Neural crest cell (in vitro differentiated cells): Measurements from ENCODE around the gene NUP160. TPM values are rescaled to one million over a fixed set of nuclear protein-coding genes. Genes with fewer than 3 reads are reported as not detected.

Experiments
- DNase-seq: peaks from one replicate; pipeline ENCODE4 v3.0.0; 2021; ENCODE audit warnings: low read depth, mixed read lengths, low spot score
- H3K27ac Mint-ChIP-seq: one replicate; pipeline ENCODE4 v1.8.0; 2021; ENCODE audit warnings: mild to moderate bottlenecking, mixed read lengths; ENCODE audit not compliant: unreplicated experiment
- H3K27me3 Mint-ChIP-seq: 2 replicates; pipeline ENCODE4 v1.8.0; 2021; ENCODE audit warnings: low read depth, mild to moderate bottlenecking, mixed read lengths
- H3K36me3 Mint-ChIP-seq: 2 replicates; pipeline ENCODE4 v1.8.0; 2021; ENCODE audit warnings: low read depth, mild to moderate bottlenecking, mixed read lengths
- H3K4me1 Mint-ChIP-seq: 2 replicates; pipeline ENCODE4 v1.8.0; 2021; ENCODE audit warnings: mixed read lengths
- H3K4me3 Mint-ChIP-seq: one replicate; pipeline ENCODE4 v1.8.0; 2021; ENCODE audit warnings: mild to moderate bottlenecking, mixed read lengths
- H3K9me3 Mint-ChIP-seq: 2 replicates; pipeline ENCODE4 v1.8.0; 2021; ENCODE audit warnings: mixed read lengths
- total RNA-seq: library from RNA; stranded (reverse); gene quantifications from 2 replicates; pipeline ENCODE4 v1.2.1, GENCODE V29; 2021
- TF ChIP-seq, protein P1 (sequence below): fragments of 200-600 bp; sonication (generic); conservative IDR thresholded peaks from 2 replicates; pipeline ENCODE4 v1.5.0; 2021; ENCODE audit warnings: antibody characterized with exemption, mild to moderate bottlenecking

Gene NUP160
- total RNA-seq, 1 donor from 2014 or later: 92.9 TPM

DNA sequence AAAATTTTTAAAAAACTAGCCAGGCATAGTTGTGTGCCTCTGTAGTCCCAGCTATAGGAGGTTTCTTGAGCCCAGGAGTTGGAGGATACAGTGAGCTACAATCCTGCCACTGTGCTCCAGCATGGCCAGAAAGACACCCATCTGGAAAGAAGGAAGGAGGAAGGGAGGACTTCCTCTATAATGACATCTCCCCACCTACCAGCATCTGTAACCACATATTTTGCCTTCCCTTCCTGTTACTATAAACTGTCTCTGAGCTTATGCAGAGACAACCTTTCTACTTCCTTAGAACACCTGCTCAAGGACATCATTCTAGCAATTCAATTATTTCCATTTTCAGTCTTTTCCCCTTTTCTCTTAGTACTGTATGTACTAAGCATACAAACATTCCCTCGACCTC lies 2.2 kb upstream of the NUP160 start:
- H3K27ac Mint-ChIP-seq: no peak overlapping the region
- no peak for DNase-seq
- peak overlapping the region; percentile 69 for H3K4me3 Mint-ChIP-seq

GRCh38 chr11:47848700-47849155 lies 578 bp upstream of the NUP160 start:
- peak overlapping the region; percentile 100 for H3K4me3 Mint-ChIP-seq
- H3K27me3 Mint-ChIP-seq: no peaks in the 10 kb centered on the region
- TF ChIP-seq, protein P1, sequence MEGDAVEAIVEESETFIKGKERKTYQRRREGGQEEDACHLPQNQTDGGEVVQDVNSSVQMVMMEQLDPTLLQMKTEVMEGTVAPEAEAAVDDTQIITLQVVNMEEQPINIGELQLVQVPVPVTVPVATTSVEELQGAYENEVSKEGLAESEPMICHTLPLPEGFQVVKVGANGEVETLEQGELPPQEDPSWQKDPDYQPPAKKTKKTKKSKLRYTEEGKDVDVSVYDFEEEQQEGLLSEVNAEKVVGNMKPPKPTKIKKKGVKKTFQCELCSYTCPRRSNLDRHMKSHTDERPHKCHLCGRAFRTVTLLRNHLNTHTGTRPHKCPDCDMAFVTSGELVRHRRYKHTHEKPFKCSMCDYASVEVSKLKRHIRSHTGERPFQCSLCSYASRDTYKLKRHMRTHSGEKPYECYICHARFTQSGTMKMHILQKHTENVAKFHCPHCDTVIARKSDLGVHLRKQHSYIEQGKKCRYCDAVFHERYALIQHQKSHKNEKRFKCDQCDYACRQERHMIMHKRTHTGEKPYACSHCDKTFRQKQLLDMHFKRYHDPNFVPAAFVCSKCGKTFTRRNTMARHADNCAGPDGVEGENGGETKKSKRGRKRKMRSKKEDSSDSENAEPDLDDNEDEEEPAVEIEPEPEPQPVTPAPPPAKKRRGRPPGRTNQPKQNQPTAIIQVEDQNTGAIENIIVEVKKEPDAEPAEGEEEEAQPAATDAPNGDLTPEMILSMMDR: peak; percentile 4
- H3K36me3 Mint-ChIP-seq: peaks cover 13% of the 10 kb centered on the region
- peak overlapping the region; percentile 100 for H3K27ac Mint-ChIP-seq
- H3K9me3 Mint-ChIP-seq: no peaks in the 10 kb centered on the region
- no peak for DNase-seq
- H3K4me1 Mint-ChIP-seq: peaks cover 33% of the 10 kb centered on the region

More for the DNA sequence above, 2.2 kb upstream of the NUP160 start:
- H3K9me3 Mint-ChIP-seq: no peaks in the 10 kb centered on the region
- H3K36me3 Mint-ChIP-seq: peaks cover 13% of the 10 kb centered on the region
- no peaks in the 10 kb centered on the region for H3K27me3 Mint-ChIP-seq
- TF ChIP-seq, protein P1: no peak
- H3K4me1 Mint-ChIP-seq: peaks cover 32% of the 10 kb centered on the region

DNA sequence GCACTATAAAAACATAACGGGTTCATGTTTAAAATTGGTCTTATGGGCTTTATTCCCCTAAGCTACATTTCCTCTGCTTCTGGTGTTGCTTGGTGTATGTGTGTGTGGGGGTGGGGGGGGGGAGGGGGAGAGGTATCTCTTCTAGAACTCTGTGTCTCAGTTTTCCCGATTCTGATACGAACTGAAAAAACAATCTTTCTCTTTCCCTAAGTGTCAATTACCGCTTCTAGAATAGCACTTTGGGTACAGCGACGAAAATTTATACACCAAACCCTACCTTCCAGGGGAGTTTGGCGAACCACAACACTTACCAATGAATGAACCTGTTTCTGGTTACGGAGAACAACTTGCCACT lies 636 bp downstream of the NUP160 start:
- Mint-ChIP-seq H3K9me3 (no peaks in the 10 kb centered on the region), H3K4me3 (peak overlapping the region; percentile 100), H3K4me1 (peaks cover 33% of the 10 kb centered on the region), H3K27ac (peak overlapping the region; percentile 100), H3K36me3 (peaks cover 13% of the 10 kb centered on the region), H3K27me3 (no peaks in the 10 kb centered on the region)
- TF ChIP-seq, protein P1: no peak
- DNase-seq: no peak

GRCh38 chr11:47846998-47847397 lies 1.2 kb downstream of the NUP160 start:
- H3K27ac Mint-ChIP-seq: peak overlapping the region; percentile 83
- H3K27me3 Mint-ChIP-seq: no peaks in the 10 kb centered on the region
- H3K4me3 Mint-ChIP-seq: peak overlapping the region; percentile 100
- TF ChIP-seq, protein P1: no peak
- no peaks in the 10 kb centered on the region for H3K9me3 Mint-ChIP-seq
- no peak for DNase-seq
- H3K36me3 Mint-ChIP-seq: peaks cover 13% of the 10 kb centered on the region
- peaks cover 33% of the 10 kb centered on the region for H3K4me1 Mint-ChIP-seq

- no peak for DNase-seq
- TF ChIP-seq, protein P1: no peak
- H3K27me3 Mint-ChIP-seq: no peaks in the 10 kb centered on the region
- H3K4me3 Mint-ChIP-seq: no peak overlapping the region
- peaks cover 13% of the 10 kb centered on the region for H3K36me3 Mint-ChIP-seq
- H3K9me3 Mint-ChIP-seq: no peaks in the 10 kb centered on the region
- peaks cover 26% of the 10 kb centered on the region for H3K4me1 Mint-ChIP-seq
- no peak overlapping the region for H3K27ac Mint-ChIP-seq
Measured at GRCh38 chr11:47843361-47844055, 4.6 kb downstream of the NUP160 start.
